ENCODE measurements around the gene DUSP15.

Gene DUSP15

DNA sequence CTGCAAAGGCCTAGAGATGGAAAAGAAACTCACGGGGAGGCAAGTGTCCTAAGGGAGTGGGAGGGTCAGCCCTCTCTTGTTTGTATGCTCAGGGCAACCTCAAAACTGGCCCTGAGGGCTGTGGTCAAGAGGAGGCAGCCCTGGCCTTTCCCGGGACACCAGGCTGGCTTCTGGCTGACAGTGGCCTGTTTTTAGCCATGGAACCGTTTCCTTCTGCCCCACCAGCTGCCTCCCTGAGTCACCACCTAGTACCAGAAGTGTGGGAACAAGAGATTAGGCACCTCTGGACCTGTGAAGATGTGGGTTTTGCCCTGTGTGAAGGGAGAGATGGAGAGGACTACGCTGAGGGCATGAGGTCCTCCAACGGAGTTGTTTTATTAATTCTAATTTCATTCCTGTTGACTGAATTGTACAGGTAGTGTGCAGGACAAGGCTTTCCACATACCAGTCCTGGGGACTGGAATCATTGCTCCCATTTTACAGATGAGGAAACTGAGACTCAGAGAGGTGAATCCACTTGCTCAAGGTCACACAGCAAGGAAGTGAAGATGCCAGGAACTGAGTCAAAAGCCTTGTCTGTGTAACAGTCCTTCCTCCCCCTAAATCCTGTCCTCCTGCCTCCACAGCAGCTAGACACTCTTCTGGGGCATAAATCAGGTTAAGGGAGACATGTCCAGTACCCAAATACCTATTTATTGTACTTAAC is 30.4 kb downstream of the DUSP15 start:
- no peak overlapping the region for H2AFZ ChIP-seq (ENCODE audit: low read length)
- H3K36me3 ChIP-seq (ENCODE audit: insufficient read depth, low read length) = no peaks in the 10 kb centered on the region
- H3K27ac ChIP-seq (ENCODE audit: low read depth, low read length, poor library complexity, severe bottlenecking) = no peak overlapping the region
- H3K79me2 ChIP-seq (ENCODE audit: insufficient read depth, low read length) = no peaks in the 10 kb centered on the region
- no peaks in the 10 kb centered on the region for H3K4me1 ChIP-seq (ENCODE audit: insufficient read depth, low read length, severe bottlenecking)
- H3K4me3 ChIP-seq (ENCODE audit: low read depth, low read length, poor library complexity, severe bottlenecking) = no peak overlapping the region
- H3K9me3 ChIP-seq (ENCODE audit: low read length) = no peaks in the 10 kb centered on the region
- no peaks in the 10 kb centered on the region for H3F3A ChIP-seq (ENCODE audit: insufficient read depth, low read length)
- no peaks in the 10 kb centered on the region for H3K9me2 ChIP-seq (ENCODE audit: low read depth, low read length)
- no peaks in the 10 kb centered on the region for H4K20me1 ChIP-seq (ENCODE audit: insufficient read depth, low read length)
- H3K4me2 ChIP-seq (ENCODE audit: low read length) = no peak overlapping the region
- TF ChIP-seq CTCF (IDR thresholded peaks at IDR 0.05; ENCODE audit: low read length) = no peak
- no peak for TF ChIP-seq EZH2 (IDR thresholded peaks at IDR 0.05; ENCODE audit: borderline replicate concordance, low read length)
- H3K9ac ChIP-seq (ENCODE audit: low read length) = no peak overlapping the region
- H3K27me3 ChIP-seq (ENCODE audit: insufficient read depth, low read length) = no peaks in the 10 kb centered on the region

DNA sequence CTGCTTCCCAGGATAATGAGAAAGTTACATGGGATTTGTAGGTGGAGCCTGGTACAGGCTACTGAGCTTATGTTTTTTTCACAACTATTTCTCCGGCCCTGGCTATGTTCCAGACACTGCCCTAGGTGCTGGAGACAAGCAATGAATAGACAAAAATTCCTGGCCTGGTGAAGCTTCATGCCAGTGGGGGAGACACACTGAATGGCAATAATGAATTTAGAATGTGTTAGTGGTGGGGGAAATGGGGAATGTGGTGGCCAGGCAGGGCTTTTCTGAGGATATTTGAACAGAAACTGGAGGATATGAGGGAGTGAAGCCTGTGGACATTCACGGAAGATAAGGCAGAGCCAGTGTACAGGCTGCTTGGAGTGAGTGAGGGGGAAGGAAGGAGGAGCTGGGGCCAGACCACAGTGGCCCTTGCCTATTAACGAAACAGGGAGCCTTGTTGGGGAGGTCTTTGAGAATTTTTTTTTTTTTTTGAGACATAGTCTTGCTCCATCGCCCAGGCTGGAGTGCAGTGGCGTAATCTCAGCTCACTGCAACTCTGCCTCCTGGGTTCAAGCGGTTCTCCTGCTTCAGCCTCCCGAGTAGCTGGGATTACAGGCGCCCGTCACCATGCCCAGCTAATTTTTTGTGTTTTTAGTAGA is 31.6 kb downstream of the DUSP15 start:
- Histone ChIP-seq H3K9me3 (ENCODE audit: low read length) (no peaks in the 10 kb centered on the region), H3K4me2 (ENCODE audit: low read length) (no peak overlapping the region), H3K9ac (ENCODE audit: low read length) (no peak overlapping the region), H3F3A (ENCODE audit: insufficient read depth, low read length) (no peaks in the 10 kb centered on the region), H3K36me3 (ENCODE audit: insufficient read depth, low read length) (no peaks in the 10 kb centered on the region), H3K27ac (ENCODE audit: low read depth, low read length, poor library complexity, severe bottlenecking) (no peak overlapping the region), H3K27me3 (ENCODE audit: insufficient read depth, low read length) (no peaks in the 10 kb centered on the region), H3K79me2 (ENCODE audit: insufficient read depth, low read length) (no peaks in the 10 kb centered on the region), H4K20me1 (ENCODE audit: insufficient read depth, low read length) (no peaks in the 10 kb centered on the region), H2AFZ (ENCODE audit: low read length) (no peak overlapping the region), H3K9me2 (ENCODE audit: low read depth, low read length) (no peaks in the 10 kb centered on the region), H3K4me1 (ENCODE audit: insufficient read depth, low read length, severe bottlenecking) (no peaks in the 10 kb centered on the region), H3K4me3 (ENCODE audit: low read depth, low read length, poor library complexity, severe bottlenecking) (no peak overlapping the region)
- TF ChIP-seq EZH2 (IDR thresholded peaks at IDR 0.05; ENCODE audit: borderline replicate concordance, low read length) (no peak), CTCF (IDR thresholded peaks at IDR 0.05; ENCODE audit: low read length) (no peak)

- Histone ChIP-seq H2AFZ (ENCODE audit: low read length) (no peak overlapping the region), H3K79me2 (ENCODE audit: insufficient read depth, low read length) (no peaks in the 10 kb centered on the region), H3K9ac (ENCODE audit: low read length) (no peak overlapping the region), H3K36me3 (ENCODE audit: insufficient read depth, low read length) (no peaks in the 10 kb centered on the region), H3K4me3 (ENCODE audit: low read depth, low read length, poor library complexity, severe bottlenecking) (no peak overlapping the region), H3K9me2 (ENCODE audit: low read depth, low read length) (no peaks in the 10 kb centered on the region), H3F3A (ENCODE audit: insufficient read depth, low read length) (no peaks in the 10 kb centered on the region), H3K27ac (ENCODE audit: low read depth, low read length, poor library complexity, severe bottlenecking) (no peak overlapping the region), H4K20me1 (ENCODE audit: insufficient read depth, low read length) (no peaks in the 10 kb centered on the region), H3K9me3 (ENCODE audit: low read length) (no peaks in the 10 kb centered on the region), H3K27me3 (ENCODE audit: insufficient read depth, low read length) (no peaks in the 10 kb centered on the region), H3K4me2 (ENCODE audit: low read length) (no peak overlapping the region), H3K4me1 (ENCODE audit: insufficient read depth, low read length, severe bottlenecking) (no peaks in the 10 kb centered on the region)
- TF ChIP-seq EZH2 (IDR thresholded peaks at IDR 0.05; ENCODE audit: borderline replicate concordance, low read length) = no peak
- TF ChIP-seq CTCF (IDR thresholded peaks at IDR 0.05; ENCODE audit: low read length) = no peak
Observed at GRCh38 chr20:31837896-31838397, 32.4 kb downstream of the DUSP15 start.
